ENCODE data around the gene HSD17B7. TPM values are rescaled to one million over a fixed set of nuclear protein-coding genes. Genes with fewer than 3 reads are reported as not detected.
"Not testable (repeated sequence)": the region's sequence is repeated elsewhere in the genome, so short reads cannot be mapped to it uniquely, and the experiment has no call there.

HSD17B7 gene
- total RNA-seq, 1 donor from 2014 or later = 51.7 TPM

DNA sequence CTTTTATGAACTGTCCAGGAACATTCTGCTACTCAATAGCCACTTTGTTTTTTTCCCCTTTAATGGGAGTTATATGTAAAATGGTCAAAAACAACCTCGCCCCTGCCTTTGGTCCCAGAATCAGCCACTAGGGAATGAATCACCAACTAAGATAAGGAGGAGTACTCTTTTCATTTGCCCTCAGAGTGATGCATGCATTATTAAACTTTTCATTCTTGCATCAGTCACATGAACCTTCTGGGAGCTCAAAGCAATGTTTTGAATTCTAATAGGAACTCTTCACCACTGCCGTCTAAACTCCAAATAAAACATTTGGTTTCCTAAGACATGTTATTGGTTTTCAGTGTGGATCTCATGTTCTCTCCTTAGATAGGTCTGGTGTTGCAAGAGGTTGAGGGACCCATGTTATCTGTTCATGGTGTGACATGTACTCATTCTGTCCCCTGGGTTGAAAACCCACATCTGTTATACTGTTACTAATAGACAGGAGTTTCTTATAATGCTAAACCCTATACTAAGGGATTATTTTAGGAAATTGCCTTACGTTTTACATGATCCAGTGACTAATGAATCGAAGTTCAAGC lies 17.8 kb upstream of the HSD17B7 start:
- H3K36me3 Mint-ChIP-seq (ENCODE audit: insufficient read depth) = no peaks in the 10 kb centered on the region
- no peak for TF ChIP-seq CTCF (IDR thresholded peaks at IDR 0.05; ENCODE audit: unreplicated experiment)
- H3K27me3 Mint-ChIP-seq = no peaks in the 10 kb centered on the region
- no peak for DNase-seq (ENCODE audit: low spot score, unreplicated experiment)
- no peaks in the 10 kb centered on the region for H3K9me3 Mint-ChIP-seq (ENCODE audit: low read depth)
- H3K4me3 Mint-ChIP-seq (ENCODE audit: low read depth) = no peak overlapping the region
- no peak overlapping the region for H3K27ac Mint-ChIP-seq
- no peaks in the 10 kb centered on the region for H3K4me1 Mint-ChIP-seq (ENCODE audit: low read depth)

DNA sequence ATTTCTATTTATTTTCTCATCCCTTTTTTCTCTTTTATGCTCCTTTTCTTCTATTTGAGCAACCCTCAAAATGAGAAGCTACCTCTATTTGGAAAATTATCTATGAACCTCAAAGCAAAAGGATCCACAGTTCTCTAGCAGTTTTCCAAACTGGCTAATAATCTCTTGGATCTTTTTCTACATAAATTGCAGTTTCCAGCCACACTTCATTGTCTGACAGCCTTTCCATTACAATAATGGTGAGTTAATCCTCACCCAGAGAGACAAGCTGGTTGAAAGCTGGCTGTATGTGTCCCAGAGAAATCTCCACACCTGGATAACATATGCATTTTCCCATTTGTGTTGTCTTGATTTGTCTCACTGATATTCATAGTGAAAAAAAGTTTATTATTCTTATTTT lies 16.5 kb upstream of the HSD17B7 start:
- Mint-ChIP-seq H3K4me1 (ENCODE audit: low read depth) (no peaks in the 10 kb centered on the region), H3K36me3 (ENCODE audit: insufficient read depth) (no peaks in the 10 kb centered on the region), H3K4me3 (ENCODE audit: low read depth) (no peak overlapping the region), H3K27me3 (no peaks in the 10 kb centered on the region), H3K9me3 (ENCODE audit: low read depth) (no peaks in the 10 kb centered on the region), H3K27ac (no peak overlapping the region)
- no peak for DNase-seq (ENCODE audit: low spot score, unreplicated experiment)
- TF ChIP-seq CTCF (IDR thresholded peaks at IDR 0.05; ENCODE audit: unreplicated experiment) = no peak

DNA sequence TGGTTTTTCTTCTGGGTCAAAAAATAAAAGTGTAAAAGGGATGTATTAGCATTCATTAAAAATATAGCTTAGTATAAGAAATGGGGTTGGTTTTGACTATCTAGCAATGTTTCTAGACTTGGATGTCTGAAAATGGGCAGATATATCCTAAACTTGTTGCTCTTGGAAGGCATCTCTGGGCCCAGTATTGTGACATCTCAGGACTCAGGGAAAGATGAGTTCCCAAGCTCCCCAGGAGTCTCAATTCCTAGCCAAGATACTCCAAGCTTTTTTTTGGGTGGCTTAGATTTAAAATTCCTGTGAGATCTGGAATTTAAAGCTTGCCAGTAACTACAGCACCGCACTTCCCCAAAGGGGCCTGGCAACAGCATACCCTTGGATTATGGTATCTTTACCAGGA lies 11.5 kb upstream of the HSD17B7 start:
- Mint-ChIP-seq H3K27ac (no peak overlapping the region), H3K4me1 (ENCODE audit: low read depth) (no peaks in the 10 kb centered on the region), H3K4me3 (ENCODE audit: low read depth) (no peak overlapping the region), H3K36me3 (ENCODE audit: insufficient read depth) (no peaks in the 10 kb centered on the region), H3K9me3 (ENCODE audit: low read depth) (no peaks in the 10 kb centered on the region), H3K27me3 (no peaks in the 10 kb centered on the region)
- no peak for TF ChIP-seq CTCF (IDR thresholded peaks at IDR 0.05; ENCODE audit: unreplicated experiment)
- DNase-seq (ENCODE audit: low spot score, unreplicated experiment) = no peak

- Mint-ChIP-seq H3K27me3 (no peaks in the 10 kb centered on the region), H3K36me3 (ENCODE audit: insufficient read depth) (no peaks in the 10 kb centered on the region), H3K27ac (no peak overlapping the region), H3K4me1 (ENCODE audit: low read depth) (peaks cover 16% of the 10 kb centered on the region), H3K4me3 (ENCODE audit: low read depth) (no peak overlapping the region), H3K9me3 (ENCODE audit: low read depth) (no peaks in the 10 kb centered on the region)
- no peak for TF ChIP-seq CTCF (IDR thresholded peaks at IDR 0.05; ENCODE audit: unreplicated experiment)
- DNase-seq (ENCODE audit: low spot score, unreplicated experiment) = no peak
Measured at GRCh38 chr1:162782671-162783070, 7.8 kb upstream of the HSD17B7 start.

DNA sequence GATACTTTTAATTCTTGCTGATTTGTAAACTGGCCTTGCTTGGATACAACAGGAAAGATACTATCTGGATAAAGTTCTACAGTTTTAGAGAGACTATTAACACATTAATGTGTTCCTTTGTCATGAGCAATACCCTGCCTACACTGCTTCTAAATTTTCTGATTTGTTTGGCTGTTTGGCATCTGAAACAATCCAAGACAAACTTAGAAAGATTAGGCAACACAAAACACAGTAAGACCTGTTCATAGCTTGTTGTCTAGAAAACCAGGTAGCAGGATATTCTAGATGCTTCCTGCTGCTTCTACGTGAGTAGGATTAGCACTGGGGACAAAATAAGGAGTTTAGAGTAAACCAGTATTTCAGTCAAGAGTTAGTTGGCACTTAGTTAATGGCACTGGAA lies 5.6 kb upstream of the HSD17B7 start:
- H3K4me3 Mint-ChIP-seq (ENCODE audit: low read depth); H3K27ac Mint-ChIP-seq; H3K36me3 Mint-ChIP-seq (ENCODE audit: insufficient read depth); H3K27me3 Mint-ChIP-seq; H3K9me3 Mint-ChIP-seq (ENCODE audit: low read depth); DNase-seq (ENCODE audit: low spot score, unreplicated experiment): not testable (repeated sequence)
- H3K4me1 Mint-ChIP-seq (ENCODE audit: low read depth) = peaks cover 24% of the 10 kb centered on the region

- not testable (repeated sequence) for H3K9me3 Mint-ChIP-seq (ENCODE audit: low read depth); H3K27me3 Mint-ChIP-seq; H3K36me3 Mint-ChIP-seq (ENCODE audit: insufficient read depth); DNase-seq (ENCODE audit: low spot score, unreplicated experiment)
- Mint-ChIP-seq H3K4me1 (ENCODE audit: low read depth) (peaks cover 31% of the 10 kb centered on the region), H3K27ac (peak overlapping the region; percentile 96), H3K4me3 (ENCODE audit: low read depth) (peak overlapping the region; percentile 24)
Measured at GRCh38 chr1:162788783-162789182, 1.7 kb upstream of the HSD17B7 start.

DNA sequence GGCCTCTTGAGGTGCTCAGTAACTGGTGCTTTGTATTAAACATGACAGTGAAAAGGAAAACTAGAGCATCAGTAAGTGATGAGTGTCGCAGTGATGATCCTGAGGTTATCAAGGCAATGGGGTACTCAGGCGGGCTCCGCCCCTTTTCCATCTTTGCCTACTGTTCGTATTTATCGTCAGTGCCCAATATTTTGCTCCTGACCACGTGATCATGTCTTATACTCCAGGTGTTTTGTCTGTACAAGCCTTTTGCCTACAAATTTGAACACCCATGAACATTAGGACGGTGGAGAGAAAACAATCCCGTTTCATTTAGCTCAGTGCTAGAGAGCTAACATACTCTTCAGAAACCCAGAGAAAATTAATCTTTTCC lies 469 bp downstream of the HSD17B7 start:
- not testable (repeated sequence) for DNase-seq (ENCODE audit: low spot score, unreplicated experiment); H3K9me3 Mint-ChIP-seq (ENCODE audit: low read depth); H3K36me3 Mint-ChIP-seq (ENCODE audit: insufficient read depth); H3K27me3 Mint-ChIP-seq
- H3K4me1 Mint-ChIP-seq (ENCODE audit: low read depth) = peaks cover 29% of the 10 kb centered on the region
- peak overlapping the region; percentile 90 for H3K4me3 Mint-ChIP-seq (ENCODE audit: low read depth)
- H3K27ac Mint-ChIP-seq = peak overlapping the region; percentile 99

- not testable (repeated sequence) for DNase-seq (ENCODE audit: low spot score, unreplicated experiment); H3K9me3 Mint-ChIP-seq (ENCODE audit: low read depth); H3K4me3 Mint-ChIP-seq (ENCODE audit: low read depth); H3K27ac Mint-ChIP-seq; H3K27me3 Mint-ChIP-seq
- Mint-ChIP-seq H3K36me3 (ENCODE audit: insufficient read depth) (peaks cover 13% of the 10 kb centered on the region), H3K4me1 (ENCODE audit: low read depth) (peaks cover 15% of the 10 kb centered on the region)
Measured at GRCh38 chr1:162794284-162794683, 3.8 kb downstream of the HSD17B7 start.

GRCh38 chr1:162796617-162797279 lies 6.2 kb downstream of the HSD17B7 start:
- H3K9me3 Mint-ChIP-seq (ENCODE audit: low read depth); H3K27ac Mint-ChIP-seq; H3K4me1 Mint-ChIP-seq (ENCODE audit: low read depth); DNase-seq (ENCODE audit: low spot score, unreplicated experiment); H3K4me3 Mint-ChIP-seq (ENCODE audit: low read depth); H3K27me3 Mint-ChIP-seq: not testable (repeated sequence)
- H3K36me3 Mint-ChIP-seq (ENCODE audit: insufficient read depth) = peaks cover 23% of the 10 kb centered on the region
